ENCODE measurements around the gene PRIMPOL. TPM values are rescaled to one million over a fixed set of nuclear protein-coding genes. Genes with fewer than 3 reads are reported as not detected.

PRIMPOL gene
- total and polyA plus RNA-seq, 9 of the 15 experiments (the other 6 are each of a cell fraction or from before 2014, with no cell fraction given): 11.0 to 32.0 (median 16.1) TPM

DNA sequence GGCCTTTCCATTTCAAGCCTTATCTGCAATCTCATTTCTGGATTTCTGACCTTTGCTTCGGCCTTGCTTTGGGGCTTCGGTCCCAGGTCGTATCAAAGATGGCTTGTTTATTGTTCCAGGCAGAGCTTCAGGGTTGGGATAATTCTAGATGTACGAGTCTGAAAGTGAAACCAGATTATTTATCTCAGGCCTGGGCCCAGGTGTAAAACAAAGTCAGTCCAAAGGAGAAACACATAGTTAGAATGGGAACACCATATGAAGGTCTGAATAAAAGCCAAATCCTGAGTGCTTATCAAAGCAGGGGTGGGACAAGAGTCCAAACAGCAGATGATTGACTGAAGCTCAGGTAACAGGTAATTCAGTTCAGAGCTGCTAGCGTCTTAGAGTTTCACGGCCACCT lies 17.1 kb downstream of the PRIMPOL start:
- Histone ChIP-seq H3K36me3 (ENCODE audit: control insufficient read depth, insufficient read depth, low read length) (peaks cover 22% of the 10 kb centered on the region; the same call in 2 of the 3 replicates), H3K9me3 (replicated peaks; ENCODE audit: control insufficient read depth, insufficient read depth, low read depth, low read length) (no peaks in the 10 kb centered on the region), H3K9me1 (ENCODE audit: control insufficient read depth, insufficient read depth, low read length) (no peaks in the 10 kb centered on the region), H4K20me1 (replicated peaks; ENCODE audit: control insufficient read depth, insufficient read depth, low read length) (no peaks in the 10 kb centered on the region), H3K4me1 (replicated peaks in 1 of 2; ENCODE audit: control insufficient read depth in 2 of 2, insufficient read depth in 2 of 2, low read length in 2 of 2) (no peaks in the 10 kb centered on the region; a peak in 1 of 5 replicates), H3K4me2 (ENCODE audit: insufficient read depth, low read length) (no peak overlapping the region), H2AFZ (ENCODE audit: low read depth, low read length) (no peak overlapping the region), H3K27ac (ENCODE audit: extremely low read depth, low read depth, low read length) (no peak overlapping the region), H3K79me2 (ENCODE audit: control insufficient read depth, insufficient read depth, low read length) (no peaks in the 10 kb centered on the region), H3K9ac (ENCODE audit: insufficient read depth in 1 of 2, low read depth in 2 of 2, low read length in 2 of 2) (no peak overlapping the region), H3K4me3 (no peak overlapping the region), H3K27me3 (ENCODE audit: control insufficient read depth in 2 of 2, insufficient read depth in 2 of 2, low read length in 2 of 2) (no peaks in the 10 kb centered on the region)
- ATAC-seq (no peak), FAIRE-seq (no peak), DNase-seq (ENCODE audit: extremely low read depth in 1 of 4, low spot score in 3 of 4) (no peak)
- CTCF ChIA-PET (ENCODE audit: low intra/inter-chr PET ratio): no interaction called here
- in situ Hi-C loops (cut with MboI) (no loop called here), intact Hi-C loops (cut with micrococcal nuclease) (no loop called here)
- BruUV-seq (replicated peaks): no TSS peak
- TF ChIP-seq HOXB6 (CRISPR knock-in tag; IDR thresholded peaks at IDR 0.05; ENCODE audit: borderline replicate concordance) (no peak), NR2C1 (IDR thresholded peaks at IDR 0.05) (no peak), NR2C1 (tag; IDR thresholded peaks at IDR 0.05) (0 out of 2 replicates have a peak, but pooled peaks have one; percentile 26)
- 58% methylated on average over 6 of the region's 6 CpGs for WGBS (ENCODE audit: insufficient coverage, low coverage, missing lambda C conversion rate)
- POLR2A ChIA-PET: interaction anchor here (0.7 kb wide), 1 partner anchor 27 kb away, joined by 3 read pairs; no protein-coding TSS in a partner anchor

DNA sequence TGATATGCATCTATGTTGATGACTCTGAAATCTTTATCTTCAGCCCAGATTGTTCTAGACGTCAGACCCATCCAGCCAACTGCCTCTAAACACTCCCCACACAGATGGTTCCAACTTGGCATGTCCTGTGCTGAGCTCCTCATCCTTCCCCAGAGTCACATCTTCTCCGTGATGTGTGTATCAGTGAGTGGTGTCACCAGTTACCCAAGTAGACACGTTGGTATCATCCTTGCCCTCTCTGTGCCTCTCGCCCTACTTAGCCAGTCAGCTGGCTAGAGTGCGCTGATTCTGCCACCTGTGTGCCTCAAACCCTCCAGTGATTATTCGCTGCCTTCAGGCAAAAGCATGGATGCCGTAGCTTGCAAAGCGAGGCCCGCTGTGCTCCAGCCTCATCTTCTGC lies 18.6 kb downstream of the PRIMPOL start:
- H3K4me1 ChIP-seq (replicated peaks in 1 of 2; ENCODE audit: control insufficient read depth in 2 of 2, insufficient read depth in 2 of 2, low read length in 2 of 2): no peaks in the 10 kb centered on the region; a peak in 1 of 5 replicates
- no peak overlapping the region for H3K9ac ChIP-seq (ENCODE audit: insufficient read depth in 1 of 2, low read depth in 2 of 2, low read length in 2 of 2)
- no peak overlapping the region for H3K4me3 ChIP-seq
- H3K9me3 ChIP-seq (replicated peaks; ENCODE audit: control insufficient read depth, insufficient read depth, low read depth, low read length): no peaks in the 10 kb centered on the region
- no peak for FAIRE-seq
- in situ Hi-C loops (cut with MboI): no loop called here
- no peak for ATAC-seq
- no peaks in the 10 kb centered on the region for H3K79me2 ChIP-seq (ENCODE audit: control insufficient read depth, insufficient read depth, low read length)
- H3K9me1 ChIP-seq (ENCODE audit: control insufficient read depth, insufficient read depth, low read length): no peaks in the 10 kb centered on the region
- ChIA-PET CTCF (ENCODE audit: low intra/inter-chr PET ratio) (no interaction called here), POLR2A (interaction anchor here (0.7 kb wide), 1 partner anchor 9 kb away, joined by 3 read pairs; no protein-coding TSS in a partner anchor)
- H3K27me3 ChIP-seq (ENCODE audit: control insufficient read depth in 2 of 2, insufficient read depth in 2 of 2, low read length in 2 of 2): no peaks in the 10 kb centered on the region
- DNase-seq (ENCODE audit: extremely low read depth in 1 of 4, low spot score in 3 of 4): no peak
- no peak overlapping the region for H3K27ac ChIP-seq (ENCODE audit: extremely low read depth, low read depth, low read length)
- intact Hi-C loops (cut with micrococcal nuclease): no loop called here
- 83% methylated on average over 8 of the region's 9 CpGs for WGBS (ENCODE audit: insufficient coverage, low coverage, missing lambda C conversion rate)
- H2AFZ ChIP-seq (ENCODE audit: low read depth, low read length): no peak overlapping the region
- H3K4me2 ChIP-seq (ENCODE audit: insufficient read depth, low read length): no peak overlapping the region
- no peaks in the 10 kb centered on the region for H4K20me1 ChIP-seq (replicated peaks; ENCODE audit: control insufficient read depth, insufficient read depth, low read length)
- peaks cover 28% of the 10 kb centered on the region; the same call in 2 of the 3 replicates for H3K36me3 ChIP-seq (ENCODE audit: control insufficient read depth, insufficient read depth, low read length)
- BruUV-seq (replicated peaks): no TSS peak
- TF ChIP-seq KDM4B (IDR thresholded peaks at IDR 0.05; ENCODE audit: borderline replicate concordance in 2 of 2, low read depth in 1 of 2): no peak
- TF ChIP-seq ZEB2 (IDR thresholded peaks at IDR 0.05): no peak
- TF ChIP-seq MYNN (IDR thresholded peaks at IDR 0.05): no peak
- TF ChIP-seq MYNN (CRISPR knock-in tag; IDR thresholded peaks at IDR 0.05): no peak
- TF ChIP-seq, protein P1, sequence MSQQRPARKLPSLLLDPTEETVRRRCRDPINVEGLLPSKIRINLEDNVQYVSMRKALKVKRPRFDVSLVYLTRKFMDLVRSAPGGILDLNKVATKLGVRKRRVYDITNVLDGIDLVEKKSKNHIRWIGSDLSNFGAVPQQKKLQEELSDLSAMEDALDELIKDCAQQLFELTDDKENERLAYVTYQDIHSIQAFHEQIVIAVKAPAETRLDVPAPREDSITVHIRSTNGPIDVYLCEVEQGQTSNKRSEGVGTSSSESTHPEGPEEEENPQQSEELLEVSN (IDR thresholded peaks at IDR 0.05; ENCODE audit: borderline replicate concordance in 1 of 2, extremely low read depth in 1 of 2, insufficient read depth in 1 of 2, insufficient read length in 1 of 2, low read depth in 1 of 2, low read length in 1 of 2, poor library complexity in 1 of 2, severe bottlenecking in 1 of 2): no peak
- TF ChIP-seq, protein P2, sequence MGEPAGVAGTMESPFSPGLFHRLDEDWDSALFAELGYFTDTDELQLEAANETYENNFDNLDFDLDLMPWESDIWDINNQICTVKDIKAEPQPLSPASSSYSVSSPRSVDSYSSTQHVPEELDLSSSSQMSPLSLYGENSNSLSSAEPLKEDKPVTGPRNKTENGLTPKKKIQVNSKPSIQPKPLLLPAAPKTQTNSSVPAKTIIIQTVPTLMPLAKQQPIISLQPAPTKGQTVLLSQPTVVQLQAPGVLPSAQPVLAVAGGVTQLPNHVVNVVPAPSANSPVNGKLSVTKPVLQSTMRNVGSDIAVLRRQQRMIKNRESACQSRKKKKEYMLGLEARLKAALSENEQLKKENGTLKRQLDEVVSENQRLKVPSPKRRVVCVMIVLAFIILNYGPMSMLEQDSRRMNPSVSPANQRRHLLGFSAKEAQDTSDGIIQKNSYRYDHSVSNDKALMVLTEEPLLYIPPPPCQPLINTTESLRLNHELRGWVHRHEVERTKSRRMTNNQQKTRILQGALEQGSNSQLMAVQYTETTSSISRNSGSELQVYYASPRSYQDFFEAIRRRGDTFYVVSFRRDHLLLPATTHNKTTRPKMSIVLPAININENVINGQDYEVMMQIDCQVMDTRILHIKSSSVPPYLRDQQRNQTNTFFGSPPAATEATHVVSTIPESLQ (CRISPR knock-in tag; IDR thresholded peaks at IDR 0.05): no peak
- no peak for TF ChIP-seq CBX8 (IDR thresholded peaks at IDR 0.05; ENCODE audit: borderline replicate concordance, extremely low read depth, low read depth, low read length, poor library complexity, severe bottlenecking)
- TF ChIP-seq NR1H2 (CRISPR knock-in tag; IDR thresholded peaks at IDR 0.05): no peak
- TF ChIP-seq ZNF224 (CRISPR knock-in tag; IDR thresholded peaks at IDR 0.05): no peak
- no peak for TF ChIP-seq HSF4 (CRISPR knock-in tag; IDR thresholded peaks at IDR 0.05; ENCODE audit: borderline replicate concordance)
- TF ChIP-seq PURB (CRISPR knock-in tag; IDR thresholded peaks at IDR 0.05; ENCODE audit: low read depth): no peak

Data from K562 (cell line).